C1 segment of cervical spinal cord (tissue), 14 donors: ENCODE measurements around the gene RTF1.

Source experiments
- DNase-seq, 14 donors: peaks; one replicate each; lab custom pipeline; 2025; lab: John Stamatoyannopoulos, UW

RTF1 gene

GRCh38 chr15:41487802-41488201, 70.9 kb downstream of the RTF1 start:
- DNase-seq, result no peak

DNA sequence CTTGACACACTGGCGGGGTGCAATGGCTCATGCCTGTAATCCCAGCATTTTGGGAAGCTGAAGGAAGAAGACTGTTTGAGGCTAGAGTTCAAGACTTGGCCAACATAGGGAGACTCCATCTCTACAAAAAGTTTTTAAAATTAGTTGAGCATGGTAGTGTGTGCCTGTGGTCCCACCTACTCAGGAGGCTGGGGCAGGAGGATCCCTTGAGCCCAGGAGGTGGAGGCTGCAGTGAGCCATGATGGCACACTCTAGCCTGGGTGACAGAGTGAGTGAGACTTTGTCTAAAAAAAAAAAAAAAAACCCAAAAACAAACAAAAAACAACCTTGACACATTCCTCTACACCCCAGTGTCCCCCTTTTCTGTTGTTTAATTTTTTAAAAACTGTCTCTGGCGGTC, 72.7 kb downstream of the RTF1 start:
- DNase-seq, result no peak

GRCh38 chr15:41490355-41490754, 73.5 kb downstream of the RTF1 start:
- no peak for DNase-seq

DNA sequence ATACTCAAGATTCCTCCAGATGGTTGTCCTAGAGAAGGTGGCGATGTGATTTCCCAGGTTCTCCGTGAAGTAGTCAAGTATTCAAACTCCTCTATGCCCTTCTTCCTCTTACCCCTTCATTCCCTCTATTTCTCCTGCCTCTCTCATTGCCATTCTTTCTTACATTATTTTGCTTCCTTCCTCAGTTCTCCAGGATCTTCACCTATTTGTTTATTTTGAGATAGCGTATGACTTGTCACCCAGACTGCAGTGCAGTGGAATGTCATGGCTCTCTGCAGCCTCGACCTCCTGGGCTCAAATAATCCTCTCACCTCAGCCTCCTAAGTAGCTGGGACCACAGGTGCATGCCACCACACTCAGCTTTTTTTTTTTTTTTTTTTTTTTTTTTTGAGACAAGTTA, 75.0 kb downstream of the RTF1 start:
- DNase-seq, result no peak

GRCh38 chr15:41492597-41493204, 75.8 kb downstream of the RTF1 start:
- DNase-seq, result no peak

DNA sequence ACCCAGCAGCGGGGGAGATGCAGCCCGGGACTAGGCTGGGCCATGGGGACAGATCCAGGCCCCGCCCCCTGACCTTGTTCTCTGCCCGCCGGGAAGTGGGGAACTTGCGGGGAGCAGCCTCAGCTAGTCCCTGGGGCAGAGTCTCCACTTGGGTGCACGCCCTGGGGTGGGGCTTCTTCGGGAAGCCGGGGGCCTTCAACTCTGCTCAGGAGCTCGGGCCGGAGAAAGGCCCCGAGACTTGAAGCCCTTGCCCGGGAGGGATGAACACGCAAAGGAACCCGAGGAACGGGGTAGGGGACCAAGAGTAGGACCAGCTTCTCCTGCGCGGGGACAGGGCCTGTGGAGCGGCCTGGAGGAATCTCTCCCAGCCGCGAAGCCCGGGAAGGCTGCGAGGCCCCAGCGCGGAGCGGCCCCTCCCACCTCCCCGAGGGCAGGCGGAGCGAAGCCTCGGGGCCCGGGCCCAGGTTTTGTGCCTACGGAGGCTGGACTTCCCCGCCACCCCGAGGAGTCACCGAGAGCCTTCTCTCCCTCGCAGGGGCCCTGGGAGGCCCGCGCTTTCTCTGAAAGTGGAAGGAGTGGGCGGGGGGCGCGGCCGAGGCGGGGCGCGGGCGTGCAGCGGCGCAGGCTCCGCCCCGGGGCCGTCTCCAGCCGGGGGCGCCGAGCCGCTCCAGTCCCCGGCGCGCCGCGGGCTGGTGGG, 76.5 kb downstream of the RTF1 start, which contains the start of gene ITPKA:
ITPKA (plus strand) TSS at position 670 of the 697 bp plus-strand sequence. CDS start 54 bp downstream, outside the sequence.
- DNase-seq, result peak in 10 of 14 donors; percentile 9 to 73 (median 30)

DNA sequence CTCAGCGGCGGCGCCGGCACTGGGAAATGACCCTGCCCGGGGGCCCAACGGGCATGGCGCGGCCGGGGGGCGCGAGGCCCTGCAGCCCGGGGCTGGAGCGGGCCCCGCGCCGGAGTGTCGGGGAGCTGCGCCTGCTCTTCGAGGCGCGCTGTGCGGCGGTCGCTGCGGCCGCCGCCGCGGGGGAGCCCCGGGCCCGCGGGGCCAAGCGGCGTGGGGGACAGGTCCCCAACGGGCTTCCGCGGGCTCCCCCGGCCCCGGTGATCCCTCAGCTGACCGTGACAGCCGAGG, 77.0 kb downstream of the RTF1 start:
- DNase-seq, result no peak

- DNase-seq, result no peak
These were observed 77.5 kb downstream of the RTF1 start for GRCh38 chr15:41494190-41494921.

- no peak for DNase-seq
These were observed 78.2 kb downstream of the RTF1 start for GRCh38 chr15:41494922-41495735.

- DNase-seq, result no peak
These were observed 79.1 kb downstream of the RTF1 start for GRCh38 chr15:41495736-41496599.

GRCh38 chr15:41498657-41499056, 81.8 kb downstream of the RTF1 start:
- DNase-seq, result no peak

DNA sequence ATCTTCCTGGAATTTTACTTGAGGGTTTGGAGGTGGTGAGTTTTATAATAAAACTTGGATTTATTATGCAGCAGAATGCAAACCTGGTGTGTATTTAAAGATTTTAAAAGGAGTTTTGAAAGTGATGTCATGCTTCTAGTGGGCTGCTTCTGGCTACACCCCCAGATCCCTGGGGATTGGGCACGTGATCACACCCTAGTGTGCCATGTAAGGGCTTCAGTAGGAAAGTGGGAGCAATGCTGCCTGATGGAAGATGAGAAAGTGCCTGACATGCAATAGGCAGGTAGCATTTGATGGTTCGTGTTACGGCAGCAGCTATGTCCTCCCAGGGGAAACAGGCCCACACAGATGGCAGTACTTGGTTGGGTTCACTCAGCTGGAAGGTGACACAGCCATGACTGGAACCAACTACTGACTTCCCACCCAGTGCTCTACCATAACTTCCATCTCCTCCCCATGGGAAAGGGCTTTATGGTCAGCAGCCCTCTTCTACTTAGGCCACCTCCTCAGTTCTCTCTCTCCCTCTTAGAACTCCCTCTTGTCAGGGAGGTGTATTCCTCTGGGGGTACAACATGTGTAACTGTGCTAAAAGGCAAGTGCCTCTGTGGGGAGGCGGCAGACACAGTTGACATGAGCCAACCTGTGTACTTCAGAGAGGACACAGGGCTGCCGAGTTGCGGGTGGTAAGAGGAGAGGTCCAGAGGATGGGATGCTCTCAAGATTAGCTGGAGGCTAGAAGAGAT, 82.4 kb downstream of the RTF1 start:
- no peak for DNase-seq

DNA sequence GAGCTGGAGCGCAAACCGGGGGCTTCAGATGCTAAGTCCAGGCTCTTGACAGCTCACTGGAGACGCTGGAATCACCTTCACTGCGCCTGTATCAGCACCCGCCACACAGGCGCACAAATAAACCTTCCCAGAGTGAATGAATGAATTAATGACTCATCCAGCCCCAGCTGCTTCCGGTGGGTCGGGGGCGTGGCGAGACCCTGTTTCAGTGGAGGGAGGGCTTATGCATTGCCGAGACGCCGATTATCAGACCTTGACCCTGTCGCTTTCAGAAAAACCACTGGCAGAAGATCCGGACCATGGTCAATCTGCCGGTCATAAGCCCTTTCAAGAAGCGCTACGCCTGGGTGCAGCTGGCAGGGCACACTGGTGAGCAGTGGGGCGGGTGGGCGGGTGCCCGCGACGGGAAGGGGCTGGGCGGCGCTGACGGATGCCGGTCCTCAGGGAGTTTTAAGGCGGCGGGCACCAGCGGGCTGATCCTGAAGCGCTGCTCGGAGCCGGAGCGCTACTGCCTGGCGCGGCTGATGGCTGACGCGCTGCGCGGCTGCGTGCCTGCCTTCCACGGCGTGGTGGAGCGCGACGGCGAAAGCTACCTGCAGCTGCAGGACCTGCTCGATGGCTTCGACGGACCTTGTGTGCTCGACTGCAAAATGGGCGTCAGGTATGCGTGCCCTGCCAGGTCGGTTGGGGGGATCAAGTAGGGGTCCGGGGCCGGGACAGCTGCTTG, 84.5 kb downstream of the RTF1 start:
- no peak for DNase-seq

- no peak for DNase-seq
These were observed 85.3 kb downstream of the RTF1 start for GRCh38 chr15:41501931-41502794.

GRCh38 chr15:41502795-41503668, 86.1 kb downstream of the RTF1 start:
- DNase-seq, result no peak

- DNase-seq, result peak in 1 of 14 donors; percentile 9
These were observed 86.7 kb downstream of the RTF1 start for GRCh38 chr15:41503669-41504010.

- DNase-seq, result no peak
These were observed 88.0 kb downstream of the RTF1 start for GRCh38 chr15:41504751-41505492.
